HepG2 (cell line): Measurements from ENCODE around the gene TSPAN15. TPM values are rescaled to one million over a fixed set of nuclear protein-coding genes. Genes with fewer than 3 reads are reported as not detected.
A peak's percentile ranks its signal among the peaks of the same experiment; 100 is the strongest.

Experiments
- CAMTA2 ChIP-seq: sonication (generic); formaldehyde crosslinking; IDR thresholded peaks from 2 replicates; pipeline ENCODE4 v1.4.0; 2020; ENCODE audit warnings: mild to moderate bottlenecking, missing genetic modification reagents, borderline replicate concordance
- CBX5 ChIP-seq: sonication (generic); formaldehyde crosslinking; IDR thresholded peaks from 2 replicates; pipeline ENCODE4 v1.4.0; 2020; ENCODE audit warnings: missing genetic modification reagents, borderline replicate concordance
- DBP ChIP-seq: sonication (generic); formaldehyde crosslinking; IDR thresholded peaks from 2 replicates; pipeline ENCODE4 v1.4.0; 2020; ENCODE audit warnings: missing genetic modification reagents; ENCODE audit errors: not compliant biosample characterization
- GLI4 ChIP-seq: sonication (generic); formaldehyde crosslinking; IDR thresholded peaks from 2 replicates; pipeline ENCODE4 v1.5.1; 2020; ENCODE audit warnings: missing genetic modification reagents, mild to moderate bottlenecking, moderate library complexity, borderline replicate concordance
- HDAC1 ChIP-seq: sonication (generic); formaldehyde crosslinking; IDR thresholded peaks from 2 replicates; pipeline ENCODE4 v1.5.1; 2020; ENCODE audit warnings: mild to moderate bottlenecking, missing genetic modification reagents
- IKZF4 ChIP-seq: sonication (generic); formaldehyde crosslinking; IDR thresholded peaks from 2 replicates; pipeline ENCODE4 v1.5.1; 2020; ENCODE audit warnings: borderline replicate concordance, mild to moderate bottlenecking, low read depth, missing genetic modification reagents; ENCODE audit errors: not compliant biosample characterization
- ISX ChIP-seq: sonication (generic); formaldehyde crosslinking; conservative IDR thresholded peaks from 2 replicates; pipeline ENCODE4 v1.5.0; 2020; ENCODE audit warnings: missing genetic modification reagents
- KLF16 ChIP-seq, 2 experiments: sonication (generic) in 1 of 2; formaldehyde crosslinking in 1 of 2; IDR thresholded peaks; 2 replicates each; pipeline versions ENCODE4 v1.6.1 to v1.8.0; 2016 to 2023; ENCODE audit warnings: missing genetic modification reagents in 2 of 2, missing compliant biosample characterization in 1 of 2
- MTA1 ChIP-seq: sonication (generic); formaldehyde crosslinking; IDR thresholded peaks from 2 replicates; pipeline ENCODE4 v1.4.0; 2020; ENCODE audit warnings: missing genetic modification reagents, mild to moderate bottlenecking, borderline replicate concordance
- NCOA5 ChIP-seq: sonication (generic); formaldehyde crosslinking; IDR thresholded peaks from 2 replicates; pipeline ENCODE4 v1.4.0; 2020; ENCODE audit warnings: missing genetic modification reagents
- NFIC ChIP-seq: IDR thresholded peaks from 2 replicates; pipeline ENCODE4 v1.6.1; 2012; ENCODE audit warnings: mild to moderate bottlenecking, low read length, inconsistent platforms
- NFYB ChIP-seq: sonication (generic); formaldehyde crosslinking; IDR thresholded peaks from 2 replicates; pipeline ENCODE4 v1.4.0; 2020; ENCODE audit warnings: missing genetic modification reagents
- PAF1 ChIP-seq: IDR thresholded peaks from 2 replicates; pipeline ENCODE4 v1.6.1; 2016; ENCODE audit warnings: missing genetic modification reagents, missing compliant biosample characterization
- RBM39 ChIP-seq: fragments of 200-400 bp; formaldehyde crosslinking; IDR thresholded peaks from one replicate; pipeline ENCODE4 v1.6.1; 2018; ENCODE audit warnings: antibody characterized with exemption, mild to moderate bottlenecking, low read depth, low read length; ENCODE audit not compliant: poor library complexity, severe bottlenecking
- RFXANK ChIP-seq: IDR thresholded peaks from 2 replicates; pipeline ENCODE4 v1.6.1; 2016
- TBX3 ChIP-seq: fragments of 450-650 bp; IDR thresholded peaks from 2 replicates; pipeline ENCODE4 v1.6.1; 2017; ENCODE audit warnings: antibody characterized with exemption, mild to moderate bottlenecking, inconsistent platforms, borderline replicate concordance
- TCF7 ChIP-seq: sonication (generic); IDR thresholded peaks from 2 replicates; pipeline ENCODE4 v1.6.1; 2016; ENCODE audit warnings: antibody characterized with exemption, low read depth
- TEAD2 ChIP-seq: sonication (generic); formaldehyde crosslinking; IDR thresholded peaks from 2 replicates; pipeline ENCODE4 v1.9.0; 2021; ENCODE audit warnings: missing genetic modification reagents
- ZNF101 ChIP-seq: sonication (generic); formaldehyde crosslinking; IDR thresholded peaks from 2 replicates; pipeline ENCODE4 v1.4.0; 2020; ENCODE audit warnings: mild to moderate bottlenecking, low read depth, missing genetic modification reagents, borderline replicate concordance
- ZNF232 ChIP-seq: sonication (generic); formaldehyde crosslinking; IDR thresholded peaks from 2 replicates; pipeline ENCODE4 v1.4.0; 2020; ENCODE audit warnings: missing genetic modification reagents, borderline replicate concordance
- ZNF563 ChIP-seq: sonication (generic); formaldehyde crosslinking; IDR thresholded peaks from 2 replicates; pipeline ENCODE4 v1.8.0; 2022; ENCODE audit warnings: mild to moderate bottlenecking, moderate library complexity, missing genetic modification reagents
- ZNF572 ChIP-seq: sonication (generic); formaldehyde crosslinking; IDR thresholded peaks from 2 replicates; pipeline ENCODE4 v1.5.1; 2020; ENCODE audit warnings: mild to moderate bottlenecking, missing genetic modification reagents
- ZNF672 ChIP-seq: sonication (generic); formaldehyde crosslinking; IDR thresholded peaks from 2 replicates; pipeline ENCODE4 v1.8.1; 2022; ENCODE audit warnings: missing genetic modification reagents
- ZNF747 ChIP-seq: sonication (generic); formaldehyde crosslinking; IDR thresholded peaks from 2 replicates; pipeline ENCODE4 v1.8.1; 2023; ENCODE audit warnings: missing genetic modification reagents, mild to moderate bottlenecking, borderline replicate concordance
- polyA plus RNA-seq, 8 experiments: library from polyadenylated mRNA; depleted of rRNA in 3 of 8; stranded (reverse) in 7 of 8; unstranded in 1 of 8; fragments of >200 nt; fragmentation: Illumina TruSeq in 4 of 8; extraction: Trizol in 4 of 8; gene quantifications; 2 replicates each; pipeline versions ENCODE4 v1.2.1 to v1.2.3, GENCODE V29; 2011 to 2016; ENCODE audit warnings: low read depth in 4 of 8, missing spikeins in 1 of 8, mixed read lengths in 1 of 8; ENCODE audit not compliant: insufficient read depth in 1 of 8
- total RNA-seq, 5 experiments: library from RNA; depleted of rRNA; stranded (reverse); fragments of >200 nt; fragmentation: Illumina TruSeq; extraction: Trizol; gene quantifications; 2 replicates each; pipeline ENCODE4 v1.2.3, GENCODE V29; 2016; ENCODE audit warnings: low read depth in 1 of 5
- TF ChIP-seq, protein P1 (sequence below): IDR thresholded peaks from 2 replicates; pipeline ENCODE4 v1.6.1; 2018; ENCODE audit warnings: missing genetic modification reagents
- TF ChIP-seq, protein P2 (sequence below), 2 experiments: IDR thresholded peaks; 2 replicates each; pipeline ENCODE4 v1.6.1; 2011 to 2012; ENCODE audit warnings: low read length in 2 of 2, borderline replicate concordance in 1 of 2, low read depth in 1 of 2, mild to moderate bottlenecking in 1 of 2, moderate library complexity in 1 of 2

Gene TSPAN15
- total and polyA plus RNA-seq, 2 of the 13 experiments (the other 11 are each of a cell fraction or from before 2014, with no cell fraction given), result 0.27 to 3.2 TPM

DNA sequence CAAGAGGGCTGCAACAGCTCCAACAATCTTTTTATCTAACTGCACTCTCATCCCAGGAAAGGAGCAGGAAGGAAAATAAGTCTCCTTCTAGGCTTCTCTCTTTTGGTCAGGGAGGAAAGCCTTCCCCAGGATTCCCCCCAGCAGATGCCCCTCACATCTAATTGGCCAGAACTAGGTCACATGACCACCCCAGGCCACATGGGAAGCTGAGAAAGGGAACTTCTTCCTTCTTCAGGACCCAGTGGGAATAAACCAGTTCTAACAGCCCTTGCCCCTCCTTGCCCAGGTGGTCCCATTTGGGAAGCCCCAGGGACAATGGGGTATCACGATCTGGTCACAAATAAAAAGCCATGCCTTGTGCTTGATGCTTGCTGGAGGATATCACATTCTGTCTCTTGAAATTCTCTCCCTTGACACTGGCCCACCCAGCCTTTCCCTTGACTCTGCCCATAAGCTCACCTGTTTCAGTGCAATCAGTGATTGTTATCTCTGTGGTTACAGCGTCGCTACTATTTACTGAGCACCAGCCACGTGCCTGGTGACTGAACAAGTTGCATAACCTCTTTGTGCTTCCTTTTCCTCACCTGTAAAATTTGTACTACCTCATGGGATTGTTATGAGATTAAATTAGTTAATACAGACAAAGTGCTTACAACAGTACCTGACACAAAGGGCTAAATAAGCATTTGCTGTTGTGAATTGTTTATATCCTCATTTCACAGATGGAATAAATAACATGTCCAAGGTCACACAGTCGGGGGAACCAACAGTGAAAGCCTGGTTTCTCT, 25.6 kb upstream of the TSPAN15 start (continued):
- TF ChIP-seq GLI4 (CRISPR knock-in tag) (no peak), NFIC (no peak), IKZF4 (CRISPR knock-in tag) (no peak), PAF1 (CRISPR knock-in tag) (no peak), ZNF563 (CRISPR knock-in tag) (no peak), NCOA5 (CRISPR knock-in tag) (no peak), TEAD2 (no peak), DBP (CRISPR knock-in tag) (no peak), MTA1 (CRISPR knock-in tag) (no peak), CAMTA2 (no peak), HDAC1 (CRISPR knock-in tag) (peak; percentile 71), TCF7 (peak; percentile 70), TBX3 (no peak), CBX5 (CRISPR knock-in tag) (peak; percentile 86; the same call in 1 of the 2 replicates), ZNF101 (CRISPR knock-in tag) (no peak), ZNF672 (no peak), ZNF572 (CRISPR knock-in tag) (no peak), ZNF747 (CRISPR knock-in tag) (no peak), KLF16 (CRISPR knock-in tag; IDR thresholded peaks at IDR 0.05) (peak in 1 of 2 experiments; percentile 83; a peak in 2 of 4 replicates), ZNF232 (no peak), RFXANK (CRISPR knock-in tag) (no peak), ISX (CRISPR knock-in tag) (no peak), NFYB (CRISPR knock-in tag) (peak; percentile 69), RBM39 (no peak)
- TF ChIP-seq, protein P1, sequence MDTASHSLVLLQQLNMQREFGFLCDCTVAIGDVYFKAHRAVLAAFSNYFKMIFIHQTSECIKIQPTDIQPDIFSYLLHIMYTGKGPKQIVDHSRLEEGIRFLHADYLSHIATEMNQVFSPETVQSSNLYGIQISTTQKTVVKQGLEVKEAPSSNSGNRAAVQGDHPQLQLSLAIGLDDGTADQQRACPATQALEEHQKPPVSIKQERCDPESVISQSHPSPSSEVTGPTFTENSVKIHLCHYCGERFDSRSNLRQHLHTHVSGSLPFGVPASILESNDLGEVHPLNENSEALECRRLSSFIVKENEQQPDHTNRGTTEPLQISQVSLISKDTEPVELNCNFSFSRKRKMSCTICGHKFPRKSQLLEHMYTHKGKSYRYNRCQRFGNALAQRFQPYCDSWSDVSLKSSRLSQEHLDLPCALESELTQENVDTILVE (CRISPR knock-in tag), result peak; percentile 82
- TF ChIP-seq, protein P2, sequence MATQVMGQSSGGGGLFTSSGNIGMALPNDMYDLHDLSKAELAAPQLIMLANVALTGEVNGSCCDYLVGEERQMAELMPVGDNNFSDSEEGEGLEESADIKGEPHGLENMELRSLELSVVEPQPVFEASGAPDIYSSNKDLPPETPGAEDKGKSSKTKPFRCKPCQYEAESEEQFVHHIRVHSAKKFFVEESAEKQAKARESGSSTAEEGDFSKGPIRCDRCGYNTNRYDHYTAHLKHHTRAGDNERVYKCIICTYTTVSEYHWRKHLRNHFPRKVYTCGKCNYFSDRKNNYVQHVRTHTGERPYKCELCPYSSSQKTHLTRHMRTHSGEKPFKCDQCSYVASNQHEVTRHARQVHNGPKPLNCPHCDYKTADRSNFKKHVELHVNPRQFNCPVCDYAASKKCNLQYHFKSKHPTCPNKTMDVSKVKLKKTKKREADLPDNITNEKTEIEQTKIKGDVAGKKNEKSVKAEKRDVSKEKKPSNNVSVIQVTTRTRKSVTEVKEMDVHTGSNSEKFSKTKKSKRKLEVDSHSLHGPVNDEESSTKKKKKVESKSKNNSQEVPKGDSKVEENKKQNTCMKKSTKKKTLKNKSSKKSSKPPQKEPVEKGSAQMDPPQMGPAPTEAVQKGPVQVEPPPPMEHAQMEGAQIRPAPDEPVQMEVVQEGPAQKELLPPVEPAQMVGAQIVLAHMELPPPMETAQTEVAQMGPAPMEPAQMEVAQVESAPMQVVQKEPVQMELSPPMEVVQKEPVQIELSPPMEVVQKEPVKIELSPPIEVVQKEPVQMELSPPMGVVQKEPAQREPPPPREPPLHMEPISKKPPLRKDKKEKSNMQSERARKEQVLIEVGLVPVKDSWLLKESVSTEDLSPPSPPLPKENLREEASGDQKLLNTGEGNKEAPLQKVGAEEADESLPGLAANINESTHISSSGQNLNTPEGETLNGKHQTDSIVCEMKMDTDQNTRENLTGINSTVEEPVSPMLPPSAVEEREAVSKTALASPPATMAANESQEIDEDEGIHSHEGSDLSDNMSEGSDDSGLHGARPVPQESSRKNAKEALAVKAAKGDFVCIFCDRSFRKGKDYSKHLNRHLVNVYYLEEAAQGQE (IDR thresholded peaks at IDR 0.05; ENCODE audit: borderline replicate concordance in 1 of 2, low read depth in 1 of 2, low read length in 2 of 2), result no peak
